AG04450 (cell line): ENCODE results near the gene CNTNAP2. TPM values are rescaled to one million over a fixed set of nuclear protein-coding genes. Genes with fewer than 3 reads are reported as not detected.

ENCODE experiments used
- CTCF ChIA-PET: fragments of 300-600, 350-600 bp; formaldehyde crosslinking; extraction: SDS; loops from one replicate; lab custom pipeline; 2022; ENCODE audit warnings: antibody characterized with exemption, inconsistent platforms; lab: Charles Lee
- POLR2A ChIA-PET: fragments of 350-600 bp; formaldehyde crosslinking; extraction: SDS; loops from one replicate; lab custom pipeline; 2021; ENCODE audit warnings: antibody characterized with exemption, inconsistent platforms; lab: Yijun Ruan, JAX
- DNase-seq: peaks from one replicate; pipeline ENCODE4 v3.0.0-alpha.2; 2011; ENCODE audit warnings: low read depth, low spot score
- H3K27ac ChIP-seq: one replicate; pipeline ENCODE4 v1.5.1; 2012; ENCODE audit warnings: low read depth, low read length, control low read depth
- H3K27me3 ChIP-seq: one replicate; pipeline ENCODE4 v1.6.0; 2012; ENCODE audit warnings: low read length; ENCODE audit not compliant: control insufficient read depth, insufficient read depth
- H3K4me3 ChIP-seq: 2 replicates; pipeline ENCODE4 v1.5.1; 2011; ENCODE audit warnings: mild to moderate bottlenecking, low read depth, low read length, control low read depth
- H3K9me3 ChIP-seq: 2 replicates; pipeline ENCODE4 v1.5.1; 2012; ENCODE audit warnings: low read length; ENCODE audit not compliant: control insufficient read depth, insufficient read depth
- CTCF ChIP-seq: IDR thresholded peaks from 2 replicates; pipeline ENCODE4 v1.5.1; 2011; ENCODE audit warnings: low read depth, low read length, control low read depth, inconsistent platforms
- polyA plus RNA-seq: library from polyadenylated mRNA; depleted of rRNA; stranded (reverse); fragments of >200 nt; gene quantifications from 2 replicates; pipeline ENCODE4 v1.2.3, GENCODE V29; 2011

The CNTNAP2 gene
- polyA plus RNA-seq, 1 experiment: not detected

- no peak overlapping the region for H3K4me3 ChIP-seq
- DNase-seq: no peak
- H3K27me3 ChIP-seq: no peaks in the 10 kb centered on the region
- no peak overlapping the region for H3K27ac ChIP-seq
- ChIA-PET CTCF (no interaction called here), POLR2A (no interaction called here)
- H3K9me3 ChIP-seq: peaks cover 18% of the 10 kb centered on the region
- TF ChIP-seq CTCF: no peak
Observed at GRCh38 chr7:148174376-148174775, 2057.8 kb downstream of the CNTNAP2 start.

GRCh38 chr7:148175512-148175911, 2058.9 kb downstream of the CNTNAP2 start:
- Histone ChIP-seq H3K27me3 (no peaks in the 10 kb centered on the region), H3K27ac (no peak overlapping the region), H3K9me3 (peaks cover 18% of the 10 kb centered on the region), H3K4me3 (no peak overlapping the region)
- TF ChIP-seq CTCF: no peak
- CTCF ChIA-PET: no interaction called here
- POLR2A ChIA-PET: no interaction called here
- DNase-seq: no peak

- no peak for DNase-seq
- H3K4me3 ChIP-seq: no peak overlapping the region
- CTCF ChIA-PET: no interaction called here
- peaks cover 23% of the 10 kb centered on the region for H3K9me3 ChIP-seq
- H3K27ac ChIP-seq: no peak overlapping the region
- POLR2A ChIA-PET: no interaction called here
- H3K27me3 ChIP-seq: no peaks in the 10 kb centered on the region
- no peak for TF ChIP-seq CTCF
Observed at GRCh38 chr7:148177972-148178371, 2061.4 kb downstream of the CNTNAP2 start.

- H3K27ac ChIP-seq: no peak overlapping the region
- H3K9me3 ChIP-seq: peaks cover 22% of the 10 kb centered on the region
- H3K27me3 ChIP-seq: no peaks in the 10 kb centered on the region
- TF ChIP-seq CTCF: no peak
- ChIA-PET CTCF (no interaction called here), POLR2A (no interaction called here)
- H3K4me3 ChIP-seq: no peak overlapping the region
- no peak for DNase-seq
Observed at GRCh38 chr7:148180075-148180474, 2063.5 kb downstream of the CNTNAP2 start.

GRCh38 chr7:148182264-148182663, 2065.7 kb downstream of the CNTNAP2 start:
- no peak for DNase-seq
- POLR2A ChIA-PET: no interaction called here
- Histone ChIP-seq H3K9me3 (peaks cover 20% of the 10 kb centered on the region), H3K27ac (no peak overlapping the region), H3K4me3 (no peak overlapping the region), H3K27me3 (no peaks in the 10 kb centered on the region)
- CTCF ChIA-PET: no interaction called here
- TF ChIP-seq CTCF: no peak
